ENCODE data around the gene FAM185A.

GRCh38 chr7:102830197-102830596 is 81.4 kb downstream of the FAM185A start:
- TF ChIP-seq CTCF (IDR thresholded peaks at IDR 0.05) = no peak
- TF ChIP-seq POLR2A (IDR thresholded peaks at IDR 0.05) = no peak

Data from heart left ventricle (tissue), 13 donors.